GM10266 (cell line): Measurements from ENCODE around the gene TOMM5.
"Not testable (repeated sequence)": the region's sequence is repeated elsewhere in the genome, so short reads cannot be mapped to it uniquely, and the experiment has no call there.

Experiments used
- DNase-seq: peaks from one replicate; pipeline ENCODE4 v3.0.0; 2012; ENCODE audit errors: extremely low spot score
- CTCF ChIP-seq: IDR thresholded peaks from 2 replicates; pipeline ENCODE4 v1.5.1; 2012; ENCODE audit warnings: mild to moderate bottlenecking, low read depth; ENCODE audit not compliant: control insufficient read depth, insufficient read depth; ENCODE audit errors: missing control alignments

TOMM5 gene

GRCh38 chr9:37617161-37617560 is 24.8 kb upstream of the TOMM5 start:
- no peak for TF ChIP-seq CTCF
- no peak for DNase-seq

GRCh38 chr9:37611961-37612360 is 19.6 kb upstream of the TOMM5 start:
- no peak for TF ChIP-seq CTCF
- DNase-seq: no peak

GRCh38 chr9:37611014-37611413 is 18.6 kb upstream of the TOMM5 start:
- TF ChIP-seq CTCF: no peak
- no peak for DNase-seq

- DNase-seq: no peak
- no peak for TF ChIP-seq CTCF
These were observed 17.5 kb upstream of the TOMM5 start for GRCh38 chr9:37609735-37610397.

GRCh38 chr9:37608250-37608649 is 15.9 kb upstream of the TOMM5 start:
- TF ChIP-seq CTCF: no peak

GRCh38 chr9:37604296-37604695 is 11.9 kb upstream of the TOMM5 start:
- DNase-seq: no peak
- TF ChIP-seq CTCF: no peak

More at GRCh38 chr9:37608250-37608649, 15.9 kb upstream of the TOMM5 start:
- DNase-seq: no peak

- no peak for DNase-seq
- TF ChIP-seq CTCF: no peak
These were observed 10.4 kb upstream of the TOMM5 start for GRCh38 chr9:37602817-37603216.

GRCh38 chr9:37602061-37602460 is 9.7 kb upstream of the TOMM5 start:
- DNase-seq: not testable (repeated sequence)
